ENCODE data around the gene KREMEN2. TPM values are rescaled to one million over a fixed set of nuclear protein-coding genes. Genes with fewer than 3 reads are reported as not detected.

KREMEN2 gene
- polyA plus RNA-seq, 2 of the 4 experiments (the other 2 are of a cell fraction): 0.35 to 1.5 TPM

GRCh38 chr16:2969545-2970521 is 5.8 kb downstream of the KREMEN2 start (continued):
- TF ChIP-seq HMGXB4 (CRISPR knock-in tag; IDR thresholded peaks at IDR 0.05; ENCODE audit: borderline replicate concordance) (no peak), RAD21 (conservative IDR thresholded peaks at IDR 0.05 in 1 of 2, IDR thresholded peaks at IDR 0.05 in 1 of 2) (0 out of 5 replicates have a peak, but pooled peaks of 1 of the 2 experiments have one; percentile 17)

DNA sequence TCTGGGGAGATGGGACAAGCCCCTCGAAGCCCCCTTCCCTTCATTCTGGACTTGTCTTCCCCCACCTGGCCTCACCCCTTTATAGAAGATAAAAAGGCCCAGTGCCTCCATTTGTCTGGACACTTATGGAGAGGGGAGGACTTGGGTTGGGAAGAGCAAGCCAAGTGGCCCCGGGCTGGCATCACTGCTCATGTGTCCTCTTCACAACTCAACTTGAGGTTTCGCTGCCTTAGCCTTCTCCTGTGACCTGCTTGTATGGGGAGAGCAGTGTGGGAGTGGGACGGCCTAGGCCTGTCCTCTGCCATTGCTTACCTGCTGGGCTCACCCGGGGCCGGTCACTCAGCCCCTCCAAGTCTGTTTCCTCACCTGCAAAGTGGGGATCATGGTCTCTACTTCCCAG is 6.5 kb downstream of the KREMEN2 start:
- 69% methylated on average over 6 of the region's 6 CpGs for WGBS (ENCODE audit: missing lambda C conversion rate)
- Histone ChIP-seq H3K27ac (peak overlapping the region; percentile 84 to 91; a peak in 5 of 6 replicates), H3K4me2 (peak overlapping the region; percentile 100), H3K4me3 (peak overlapping the region; percentile 97), H3K4me1 (peaks cover 17% of the 10 kb centered on the region), H3K9me3 (no peaks in the 10 kb centered on the region)
- TF ChIP-seq CEBPB (IDR thresholded peaks at IDR 0.05) (no peak), POLR2A (IDR thresholded peaks at IDR 0.05; ENCODE audit: low read length) (no peak), ZNF302 (CRISPR knock-in tag; IDR thresholded peaks at IDR 0.05) (no peak), RFX5 (IDR thresholded peaks at IDR 0.05) (no peak), JUNB (IDR thresholded peaks at IDR 0.05) (no peak), RCOR1 (IDR thresholded peaks at IDR 0.05; ENCODE audit: low read depth, low read length) (no peak), ZFP36 (IDR thresholded peaks at IDR 0.05; ENCODE audit: borderline replicate concordance, partially characterized antibody) (no peak), TFCP2L1 (CRISPR knock-in tag; IDR thresholded peaks at IDR 0.05) (no peak), MAFK (IDR thresholded peaks at IDR 0.05; ENCODE audit: partially characterized antibody) (no peak), E2F6 (IDR thresholded peaks at IDR 0.05; ENCODE audit: borderline replicate concordance, low read depth) (no peak)
- TF ChIP-seq, protein P1, sequence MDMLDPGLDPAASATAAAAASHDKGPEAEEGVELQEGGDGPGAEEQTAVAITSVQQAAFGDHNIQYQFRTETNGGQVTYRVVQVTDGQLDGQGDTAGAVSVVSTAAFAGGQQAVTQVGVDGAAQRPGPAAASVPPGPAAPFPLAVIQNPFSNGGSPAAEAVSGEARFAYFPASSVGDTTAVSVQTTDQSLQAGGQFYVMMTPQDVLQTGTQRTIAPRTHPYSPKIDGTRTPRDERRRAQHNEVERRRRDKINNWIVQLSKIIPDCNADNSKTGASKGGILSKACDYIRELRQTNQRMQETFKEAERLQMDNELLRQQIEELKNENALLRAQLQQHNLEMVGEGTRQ (IDR thresholded peaks at IDR 0.05): no peak
- TF ChIP-seq, protein P2, sequence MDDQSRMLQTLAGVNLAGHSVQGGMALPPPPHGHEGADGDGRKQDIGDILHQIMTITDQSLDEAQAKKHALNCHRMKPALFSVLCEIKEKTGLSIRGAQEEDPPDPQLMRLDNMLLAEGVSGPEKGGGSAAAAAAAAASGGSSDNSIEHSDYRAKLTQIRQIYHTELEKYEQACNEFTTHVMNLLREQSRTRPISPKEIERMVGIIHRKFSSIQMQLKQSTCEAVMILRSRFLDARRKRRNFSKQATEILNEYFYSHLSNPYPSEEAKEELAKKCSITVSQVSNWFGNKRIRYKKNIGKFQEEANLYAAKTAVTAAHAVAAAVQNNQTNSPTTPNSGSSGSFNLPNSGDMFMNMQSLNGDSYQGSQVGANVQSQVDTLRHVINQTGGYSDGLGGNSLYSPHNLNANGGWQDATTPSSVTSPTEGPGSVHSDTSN (IDR thresholded peaks at IDR 0.05): no peak
- TF ChIP-seq, protein P3, sequence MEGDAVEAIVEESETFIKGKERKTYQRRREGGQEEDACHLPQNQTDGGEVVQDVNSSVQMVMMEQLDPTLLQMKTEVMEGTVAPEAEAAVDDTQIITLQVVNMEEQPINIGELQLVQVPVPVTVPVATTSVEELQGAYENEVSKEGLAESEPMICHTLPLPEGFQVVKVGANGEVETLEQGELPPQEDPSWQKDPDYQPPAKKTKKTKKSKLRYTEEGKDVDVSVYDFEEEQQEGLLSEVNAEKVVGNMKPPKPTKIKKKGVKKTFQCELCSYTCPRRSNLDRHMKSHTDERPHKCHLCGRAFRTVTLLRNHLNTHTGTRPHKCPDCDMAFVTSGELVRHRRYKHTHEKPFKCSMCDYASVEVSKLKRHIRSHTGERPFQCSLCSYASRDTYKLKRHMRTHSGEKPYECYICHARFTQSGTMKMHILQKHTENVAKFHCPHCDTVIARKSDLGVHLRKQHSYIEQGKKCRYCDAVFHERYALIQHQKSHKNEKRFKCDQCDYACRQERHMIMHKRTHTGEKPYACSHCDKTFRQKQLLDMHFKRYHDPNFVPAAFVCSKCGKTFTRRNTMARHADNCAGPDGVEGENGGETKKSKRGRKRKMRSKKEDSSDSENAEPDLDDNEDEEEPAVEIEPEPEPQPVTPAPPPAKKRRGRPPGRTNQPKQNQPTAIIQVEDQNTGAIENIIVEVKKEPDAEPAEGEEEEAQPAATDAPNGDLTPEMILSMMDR (IDR thresholded peaks at IDR 0.05): no peak
- ChIA-PET POLR2A (interaction anchor here (1.6 to 1.9 kb wide), 2 partner anchors 10 to 50 kb away, joined by 12 to 13 read pairs; partner anchors contain the start of genes PKMYT1 and TNFRSF12A), CTCF (interaction anchor here (0.6 to 1.9 kb wide), 14 partner anchors 8 to 72 kb away, joined by 3 to 27 read pairs (median 4); partner anchors contain the start of genes PKMYT1 and TNFRSF12A)
- ATAC-seq: peak in 1 of 2 experiments; percentile 1; a peak in 3 of 6 replicates
- no peak for DNase-seq (ENCODE audit: low read depth in 1 of 2, low spot score in 1 of 2)
- FAIRE-seq: no peak
